Measurements from ENCODE around the gene TP53AIP1. TPM values are rescaled to one million over a fixed set of nuclear protein-coding genes. Genes with fewer than 3 reads are reported as not detected.

TP53AIP1 gene
- total and polyA plus RNA-seq, 10 donors: 0.03 to 0.14 (median 0.12) TPM; not detected in 6

- Histone ChIP-seq H3K27me3 (replicated peaks in 1 of 7) (no peaks in the 10 kb centered on the region), H3K4me3 (no peak overlapping the region), H3K4me1 (peaks cover 0 to 13% (median 0%) of the 10 kb centered on the region in 6 donors), H3K36me3 (no peaks in the 10 kb centered on the region), H3K27ac (no peak overlapping the region), H3K9me3 (no peaks in the 10 kb centered on the region)
- intact Hi-C loops (cut with DNase I; ENCODE audit: low total_unique reads): no loop called here
- TF ChIP-seq, protein P1, sequence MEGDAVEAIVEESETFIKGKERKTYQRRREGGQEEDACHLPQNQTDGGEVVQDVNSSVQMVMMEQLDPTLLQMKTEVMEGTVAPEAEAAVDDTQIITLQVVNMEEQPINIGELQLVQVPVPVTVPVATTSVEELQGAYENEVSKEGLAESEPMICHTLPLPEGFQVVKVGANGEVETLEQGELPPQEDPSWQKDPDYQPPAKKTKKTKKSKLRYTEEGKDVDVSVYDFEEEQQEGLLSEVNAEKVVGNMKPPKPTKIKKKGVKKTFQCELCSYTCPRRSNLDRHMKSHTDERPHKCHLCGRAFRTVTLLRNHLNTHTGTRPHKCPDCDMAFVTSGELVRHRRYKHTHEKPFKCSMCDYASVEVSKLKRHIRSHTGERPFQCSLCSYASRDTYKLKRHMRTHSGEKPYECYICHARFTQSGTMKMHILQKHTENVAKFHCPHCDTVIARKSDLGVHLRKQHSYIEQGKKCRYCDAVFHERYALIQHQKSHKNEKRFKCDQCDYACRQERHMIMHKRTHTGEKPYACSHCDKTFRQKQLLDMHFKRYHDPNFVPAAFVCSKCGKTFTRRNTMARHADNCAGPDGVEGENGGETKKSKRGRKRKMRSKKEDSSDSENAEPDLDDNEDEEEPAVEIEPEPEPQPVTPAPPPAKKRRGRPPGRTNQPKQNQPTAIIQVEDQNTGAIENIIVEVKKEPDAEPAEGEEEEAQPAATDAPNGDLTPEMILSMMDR (IDR thresholded peaks at IDR 0.05 in 8 of 11, conservative IDR thresholded peaks at IDR 0.05 in 3 of 11): no peak
- TF ChIP-seq POLR2A (IDR thresholded peaks at IDR 0.05) (no peak), POLR2AphosphoS5 (IDR thresholded peaks at IDR 0.05) (no peak)
- DNase-seq: no peak
- WGBS, 5 donors: 74 to 90% (median 88%) methylated on average over 3 of the region's 3 CpGs
Observed at GRCh38 chr11:128931066-128931465, 11.6 kb downstream of the TP53AIP1 start.

- no peaks in the 10 kb centered on the region for H3K9me3 ChIP-seq
- no peak overlapping the region for H3K4me3 ChIP-seq
- no peaks in the 10 kb centered on the region for H3K27me3 ChIP-seq (replicated peaks in 1 of 7)
- TF ChIP-seq, protein P1 (IDR thresholded peaks at IDR 0.05 in 8 of 11, conservative IDR thresholded peaks at IDR 0.05 in 3 of 11): no peak
- intact Hi-C loops (cut with DNase I; ENCODE audit: low total_unique reads): no loop called here
- peak; percentile 40 for DNase-seq
- no peaks in the 10 kb centered on the region for H3K36me3 ChIP-seq
- no peak overlapping the region for H3K27ac ChIP-seq
- 72 to 84% (median 79%) methylated on average over 10 to 12 of the region's 12 CpGs for whole genome bisulfite sequencing, 5 donors
- peaks cover 0 to 17% (median 0%) of the 10 kb centered on the region in 6 donors for H3K4me1 ChIP-seq
Observed at GRCh38 chr11:128929991-128930390, 12.7 kb downstream of the TP53AIP1 start.

DNA sequence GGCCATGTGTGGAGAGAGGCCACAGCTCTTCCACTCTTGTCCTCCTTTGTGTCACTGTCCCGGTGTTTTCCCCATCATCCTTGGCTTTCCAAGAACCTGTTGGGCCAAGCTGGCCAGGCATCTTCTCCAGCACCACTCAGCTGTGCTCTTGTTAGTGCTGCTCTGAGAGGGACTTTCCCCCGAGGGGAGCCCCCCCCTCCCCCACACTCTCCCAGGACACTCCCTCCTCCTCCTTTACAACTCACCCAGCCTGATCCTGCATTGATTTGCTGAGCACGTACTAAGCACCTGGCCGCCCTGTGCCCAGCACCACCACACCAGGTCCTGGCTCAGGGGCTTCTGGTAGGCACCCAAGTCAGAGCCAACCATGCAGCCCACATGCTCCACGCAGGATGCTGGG, 13.2 kb downstream of the TP53AIP1 start:
- TF ChIP-seq POLR2A (IDR thresholded peaks at IDR 0.05) (no peak), POLR2AphosphoS5 (IDR thresholded peaks at IDR 0.05) (no peak)
- TF ChIP-seq, protein P1 (IDR thresholded peaks at IDR 0.05 in 8 of 11, conservative IDR thresholded peaks at IDR 0.05 in 3 of 11): no peak
- H3K27me3 ChIP-seq (replicated peaks in 1 of 7): no peaks in the 10 kb centered on the region
- H3K36me3 ChIP-seq: no peaks in the 10 kb centered on the region
- no peak overlapping the region for H3K27ac ChIP-seq
- DNase-seq: peak; percentile 62
- no peak overlapping the region for H3K4me3 ChIP-seq
- intact Hi-C loops (cut with DNase I; ENCODE audit: low total_unique reads): no loop called here
- H3K9me3 ChIP-seq: no peaks in the 10 kb centered on the region
- whole genome bisulfite sequencing, 5 donors: 78 to 81% (median 79%) methylated on average over 5 of the region's 5 CpGs
- peaks cover 0 to 19% (median 0%) of the 10 kb centered on the region in 6 donors for H3K4me1 ChIP-seq

- Histone ChIP-seq H3K4me3 (peak overlapping the region in 1 of 8 donors; percentile 35), H3K36me3 (no peaks in the 10 kb centered on the region), H3K9me3 (no peaks in the 10 kb centered on the region), H3K27me3 (replicated peaks in 1 of 7) (no peaks in the 10 kb centered on the region), H3K4me1 (peaks cover 0 to 19% (median 0%) of the 10 kb centered on the region in 6 donors), H3K27ac (no peak overlapping the region)
- DNase-seq: peak; percentile 77
- WGBS, 5 donors: 52 to 72% (median 65%) methylated on average over 5 of the region's 5 CpGs
- TF ChIP-seq POLR2AphosphoS5 (IDR thresholded peaks at IDR 0.05) (no peak), POLR2A (IDR thresholded peaks at IDR 0.05) (no peak)
- TF ChIP-seq, protein P1 (IDR thresholded peaks at IDR 0.05 in 8 of 11, conservative IDR thresholded peaks at IDR 0.05 in 3 of 11): no peak
- intact Hi-C loops (cut with DNase I; ENCODE audit: low total_unique reads): no loop called here
Observed at GRCh38 chr11:128928400-128928799, 14.3 kb downstream of the TP53AIP1 start.

Data from spleen (tissue), 11 donors.